Mesangial cell (primary cell): ENCODE results near the gene FRMD4B. TPM values are rescaled to one million over a fixed set of nuclear protein-coding genes. Genes with fewer than 3 reads are reported as not detected.

Experiments
- total RNA-seq: library from RNA; depleted of rRNA; stranded (reverse); fragments of >200 nt; gene quantifications from 2 replicates; pipeline ENCODE4 v1.2.3, GENCODE V29; 2015

The FRMD4B gene
- total RNA-seq = 7.5 and 28.4 TPM in 2 replicates

DNA sequence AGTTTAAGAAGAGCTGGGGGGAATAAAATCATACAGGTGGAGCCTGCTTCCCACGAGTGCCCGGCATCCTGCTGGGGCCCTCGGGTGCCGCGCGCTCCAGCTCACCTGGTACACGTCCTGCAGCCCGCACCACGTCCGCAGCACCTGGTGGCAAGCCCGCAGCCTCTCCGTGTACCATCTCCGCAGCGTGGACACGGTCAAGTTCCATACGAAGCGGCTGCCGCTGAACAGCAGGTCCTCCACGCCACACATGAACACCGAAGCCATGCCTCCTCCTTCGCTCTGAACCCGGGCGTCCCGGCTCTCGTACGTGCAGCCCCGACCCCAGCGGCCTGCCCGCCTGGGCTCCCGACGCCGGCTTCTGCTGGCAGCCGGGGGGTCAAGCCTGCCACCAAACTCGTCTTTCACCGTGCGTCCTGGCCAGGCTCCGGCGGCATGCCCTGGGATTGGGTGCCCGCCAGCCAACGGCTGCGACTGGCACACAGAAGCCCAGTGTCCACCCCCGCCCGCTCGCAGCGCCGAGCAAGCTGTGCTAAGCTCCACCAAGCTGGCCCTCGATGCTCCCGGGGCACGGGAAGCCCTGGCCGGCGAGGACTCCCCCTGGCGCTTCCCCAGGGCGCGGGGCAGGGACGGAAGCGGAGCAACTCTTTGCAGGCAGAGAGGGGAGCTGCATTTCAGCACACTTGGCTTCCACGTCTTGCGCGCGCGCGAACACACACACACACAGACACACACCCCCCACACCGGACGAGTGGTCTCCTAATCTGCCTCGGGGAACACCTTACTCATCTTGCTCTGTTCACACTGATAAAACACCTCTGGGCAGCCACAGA lies at the start of gene FRMD4B:
FRMD4B (minus strand) TSS at position 366 of the 833 bp plus-strand sequence; CDS start at position 267, 99 bp downstream.

DNA sequence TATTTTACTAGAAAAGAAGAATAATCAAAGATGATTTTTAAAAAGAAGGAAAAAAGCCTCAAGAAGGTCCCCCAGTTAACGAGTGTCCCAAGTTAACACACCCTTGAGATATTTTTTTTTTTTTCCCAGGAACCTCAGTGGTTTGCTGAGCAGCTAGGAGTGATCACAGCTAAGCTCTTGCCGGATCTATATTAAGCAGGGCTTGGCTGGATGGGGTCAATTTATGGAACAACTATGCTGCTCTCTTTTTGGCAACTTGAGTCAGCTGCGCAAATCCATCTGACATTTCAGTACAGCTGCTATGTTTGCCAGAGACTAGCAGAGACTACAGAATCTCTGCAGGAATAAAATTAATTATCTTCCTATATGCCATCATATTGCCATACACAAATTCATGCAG lies 263.5 kb downstream of the FRMD4B start, which contains the start of gene LMOD3:
LMOD3 (minus strand) TSS at position 193 of the 400 bp plus-strand sequence. CDS start 209 bp downstream, outside the sequence.

